ENCODE measurements around the gene PAK1. TPM values are rescaled to one million over a fixed set of nuclear protein-coding genes. Genes with fewer than 3 reads are reported as not detected.

Gene PAK1
- total and polyA plus RNA-seq, 2 donors (not counting 1 experiment from before 2014, with no cell fraction given) = 34.6 to 37.7 TPM

- no peak overlapping the region for H3K9ac ChIP-seq (ENCODE audit: insufficient read depth, low read length)
- TF ChIP-seq EZH2 (IDR thresholded peaks at IDR 0.05; ENCODE audit: low read length, missing control alignments) = no peak
- no peak for TF ChIP-seq CTCF (conservative IDR thresholded peaks at IDR 0.05 in 1 of 2, IDR thresholded peaks at IDR 0.05 in 1 of 2; ENCODE audit: low read depth in 1 of 2, low read length in 2 of 2)
- DNase-seq (ENCODE audit: low read depth in 2 of 2) = peak in 1 of 2 donors; percentile 87
- H3K4me3 ChIP-seq (replicated peaks in 1 of 4; ENCODE audit: control extremely low read depth in 1 of 4, insufficient read depth in 1 of 4, low read depth in 3 of 4, low read length in 4 of 4) = no peak overlapping the region
- H3K9me3 ChIP-seq (ENCODE audit: control insufficient read depth, insufficient read depth, low read depth, low read length) = no peaks in the 10 kb centered on the region
- H3K36me3 ChIP-seq (ENCODE audit: control insufficient read depth, insufficient read depth, low read length) = no peaks in the 10 kb centered on the region
- no peak overlapping the region for H3K27ac ChIP-seq (ENCODE audit: insufficient read depth, low read length)
- H2AFZ ChIP-seq (ENCODE audit: low read length) = no peak overlapping the region
- H3K79me2 ChIP-seq (ENCODE audit: control insufficient read depth, insufficient read depth, low read length) = no peaks in the 10 kb centered on the region
- no peaks in the 10 kb centered on the region for H4K20me1 ChIP-seq (ENCODE audit: control insufficient read depth, extremely low read depth, insufficient read depth, low read length)
- H3K4me1 ChIP-seq (ENCODE audit: control insufficient read depth, extremely low read depth, insufficient read depth, low read length) = no peaks in the 10 kb centered on the region
- H3K4me2 ChIP-seq (ENCODE audit: extremely low read depth, insufficient read depth, low read length) = no peak overlapping the region
- no peaks in the 10 kb centered on the region for H3K27me3 ChIP-seq (ENCODE audit: control insufficient read depth, insufficient read depth, low read length)
These were observed 112.7 kb downstream of the PAK1 start for GRCh38 chr11:77361184-77361583.

GRCh38 chr11:77359481-77359880 is 114.4 kb downstream of the PAK1 start:
- Histone ChIP-seq H3K4me2 (ENCODE audit: extremely low read depth, insufficient read depth, low read length) (no peak overlapping the region), H3K36me3 (ENCODE audit: control insufficient read depth, insufficient read depth, low read length) (no peaks in the 10 kb centered on the region), H4K20me1 (ENCODE audit: control insufficient read depth, extremely low read depth, insufficient read depth, low read length) (no peaks in the 10 kb centered on the region), H3K4me3 (replicated peaks in 1 of 4; ENCODE audit: control extremely low read depth in 1 of 4, insufficient read depth in 1 of 4, low read depth in 3 of 4, low read length in 4 of 4) (no peak overlapping the region), H3K27ac (ENCODE audit: insufficient read depth, low read length) (no peak overlapping the region), H3K27me3 (ENCODE audit: control insufficient read depth, insufficient read depth, low read length) (no peaks in the 10 kb centered on the region), H3K4me1 (ENCODE audit: control insufficient read depth, extremely low read depth, insufficient read depth, low read length) (no peaks in the 10 kb centered on the region), H3K9me3 (ENCODE audit: control insufficient read depth, insufficient read depth, low read depth, low read length) (no peaks in the 10 kb centered on the region), H3K79me2 (ENCODE audit: control insufficient read depth, insufficient read depth, low read length) (no peaks in the 10 kb centered on the region), H2AFZ (ENCODE audit: low read length) (no peak overlapping the region), H3K9ac (ENCODE audit: insufficient read depth, low read length) (no peak overlapping the region)
- DNase-seq (ENCODE audit: low read depth in 2 of 2) = no peak
- no peak for TF ChIP-seq EZH2 (IDR thresholded peaks at IDR 0.05; ENCODE audit: low read length, missing control alignments)
- no peak for TF ChIP-seq CTCF (conservative IDR thresholded peaks at IDR 0.05 in 1 of 2, IDR thresholded peaks at IDR 0.05 in 1 of 2; ENCODE audit: low read depth in 1 of 2, low read length in 2 of 2)

- Histone ChIP-seq H2AFZ (ENCODE audit: low read length) (no peak overlapping the region), H3K4me3 (replicated peaks in 1 of 4; ENCODE audit: control extremely low read depth in 1 of 4, insufficient read depth in 1 of 4, low read depth in 3 of 4, low read length in 4 of 4) (no peak overlapping the region), H3K79me2 (ENCODE audit: control insufficient read depth, insufficient read depth, low read length) (no peaks in the 10 kb centered on the region), H3K4me1 (ENCODE audit: control insufficient read depth, extremely low read depth, insufficient read depth, low read length) (no peaks in the 10 kb centered on the region), H3K27ac (ENCODE audit: insufficient read depth, low read length) (no peak overlapping the region), H3K9ac (ENCODE audit: insufficient read depth, low read length) (no peak overlapping the region), H3K27me3 (ENCODE audit: control insufficient read depth, insufficient read depth, low read length) (no peaks in the 10 kb centered on the region), H3K4me2 (ENCODE audit: extremely low read depth, insufficient read depth, low read length) (no peak overlapping the region), H4K20me1 (ENCODE audit: control insufficient read depth, extremely low read depth, insufficient read depth, low read length) (no peaks in the 10 kb centered on the region), H3K9me3 (ENCODE audit: control insufficient read depth, insufficient read depth, low read depth, low read length) (no peaks in the 10 kb centered on the region), H3K36me3 (ENCODE audit: control insufficient read depth, insufficient read depth, low read length) (peaks cover 2% of the 10 kb centered on the region)
- no peak for TF ChIP-seq CTCF (conservative IDR thresholded peaks at IDR 0.05 in 1 of 2, IDR thresholded peaks at IDR 0.05 in 1 of 2; ENCODE audit: low read depth in 1 of 2, low read length in 2 of 2)
- no peak for TF ChIP-seq EZH2 (IDR thresholded peaks at IDR 0.05; ENCODE audit: low read length, missing control alignments)
- DNase-seq (ENCODE audit: low read depth in 2 of 2) = peak; percentile 39 to 42
These were observed 120.8 kb downstream of the PAK1 start for GRCh38 chr11:77353131-77353530.
